Fibroblast of mammary gland (primary cell): ENCODE results near the gene TET1.
"Not testable (repeated sequence)": the region's sequence is repeated elsewhere in the genome, so short reads cannot be mapped to it uniquely, and the experiment has no call there.

Source experiments
- DNase-seq: peaks from one replicate; pipeline ENCODE4 v3.0.0-alpha.2; 2010; ENCODE audit warnings: low read depth
- H3K4me3 ChIP-seq: 2 replicates; pipeline ENCODE4 v1.5.1; 2011; ENCODE audit warnings: low read depth, mild to moderate bottlenecking, low read length, moderate library complexity; ENCODE audit not compliant: control insufficient read depth
- CTCF ChIP-seq: conservative IDR thresholded peaks from 2 replicates; pipeline ENCODE4 v1.5.1; 2011; ENCODE audit warnings: low read depth, low read length, inconsistent platforms; ENCODE audit not compliant: control insufficient read depth, insufficient read depth

TET1 gene

GRCh38 chr10:68705548-68705947 lies 145.4 kb downstream of the TET1 start:
- H3K4me3 ChIP-seq, result no peak overlapping the region
- no peak for TF ChIP-seq CTCF
- DNase-seq, result no peak

- H3K4me3 ChIP-seq, DNase-seq: not testable (repeated sequence)
Observed at GRCh38 chr10:68708987-68709386, 148.8 kb downstream of the TET1 start.

GRCh38 chr10:68713065-68713464 lies 152.9 kb downstream of the TET1 start:
- H3K4me3 ChIP-seq, DNase-seq: not testable (repeated sequence)

- no peak overlapping the region for H3K4me3 ChIP-seq
- no peak for TF ChIP-seq CTCF
- no peak for DNase-seq
Observed at GRCh38 chr10:68717435-68717834, 157.3 kb downstream of the TET1 start.

- TF ChIP-seq CTCF, result no peak
- peak within 1 kb of the TSS; percentile 85 for H3K4me3 ChIP-seq
- peak; percentile 99 for DNase-seq
Observed at GRCh38 chr10:68720793-68721672, 160.9 kb downstream of the TET1 start, which contains the start of gene CCAR1. TSS of gene CCAR1 (plus strand) at chr10:68721239. CDS start at chr10:68722505, 1,266 bp downstream.

- peak; percentile 11 for DNase-seq
- TF ChIP-seq CTCF, result no peak
- H3K4me3 ChIP-seq, result peak overlapping the region; percentile 85
Observed at GRCh38 chr10:68721673-68722335, 161.7 kb downstream of the TET1 start.

- DNase-seq, result no peak
- H3K4me3 ChIP-seq, result no peak overlapping the region
- TF ChIP-seq CTCF, result no peak
Observed at GRCh38 chr10:68725016-68725415, 164.9 kb downstream of the TET1 start.
